Stomach (tissue), 4 donors: ENCODE data around the gene ZP4.

Experiments used
- EP300 ChIP-seq: sonication (generic); formaldehyde crosslinking; IDR thresholded peaks from one replicate; pipeline ENCODE4 v1.6.1; 2017; ENCODE audit warnings: antibody characterized with exemption
- POLR2A ChIP-seq, 4 donors: fragments of 450-650 bp; IDR thresholded peaks; one replicate each; pipeline ENCODE4 v1.6.1; 2016; ENCODE audit warnings: antibody characterized with exemption in 4 of 4, control low read depth in 2 of 4, mild to moderate bottlenecking in 1 of 4, moderate library complexity in 1 of 4
- POLR2AphosphoS5 ChIP-seq, 3 donors: sonication (generic); formaldehyde crosslinking; IDR thresholded peaks; one replicate each; pipeline ENCODE4 v1.6.1; 2016; ENCODE audit warnings: antibody characterized with exemption in 3 of 3
- TF ChIP-seq, protein P1 (sequence below), 7 experiments: fragments of 450-650 bp in 4 of 7; fragments of 200-600 bp in 3 of 7; sonication (generic) in 3 of 7; IDR thresholded peaks; one replicate each; pipeline ENCODE4 v1.5.1; 2016 to 2019; ENCODE audit warnings: antibody characterized with exemption in 7 of 7, control low read depth in 2 of 7, mild to moderate bottlenecking in 1 of 7

DNA sequence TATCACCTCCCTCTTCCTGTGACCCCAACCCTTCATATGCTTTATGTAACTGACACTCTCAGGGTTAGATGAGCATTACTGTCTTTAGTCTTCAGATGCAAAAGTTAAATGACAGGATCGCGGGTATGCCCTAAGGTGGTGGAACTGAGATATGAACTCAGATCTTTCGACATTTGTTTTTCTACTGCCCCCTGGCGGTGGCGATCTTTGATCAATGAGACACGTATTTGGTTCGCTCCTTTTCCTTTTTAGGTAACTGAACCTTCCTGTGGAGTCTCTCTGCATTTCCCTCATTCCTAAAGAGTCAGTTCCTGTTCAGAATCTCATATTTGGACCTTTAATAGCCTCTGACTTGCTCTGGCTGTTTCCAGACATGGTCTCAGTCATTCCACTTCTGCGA is 47.8 kb upstream of the ZP4 start:
- TF ChIP-seq POLR2A (IDR thresholded peaks at IDR 0.05): no peak
- TF ChIP-seq EP300: no peak
- TF ChIP-seq, protein P1, sequence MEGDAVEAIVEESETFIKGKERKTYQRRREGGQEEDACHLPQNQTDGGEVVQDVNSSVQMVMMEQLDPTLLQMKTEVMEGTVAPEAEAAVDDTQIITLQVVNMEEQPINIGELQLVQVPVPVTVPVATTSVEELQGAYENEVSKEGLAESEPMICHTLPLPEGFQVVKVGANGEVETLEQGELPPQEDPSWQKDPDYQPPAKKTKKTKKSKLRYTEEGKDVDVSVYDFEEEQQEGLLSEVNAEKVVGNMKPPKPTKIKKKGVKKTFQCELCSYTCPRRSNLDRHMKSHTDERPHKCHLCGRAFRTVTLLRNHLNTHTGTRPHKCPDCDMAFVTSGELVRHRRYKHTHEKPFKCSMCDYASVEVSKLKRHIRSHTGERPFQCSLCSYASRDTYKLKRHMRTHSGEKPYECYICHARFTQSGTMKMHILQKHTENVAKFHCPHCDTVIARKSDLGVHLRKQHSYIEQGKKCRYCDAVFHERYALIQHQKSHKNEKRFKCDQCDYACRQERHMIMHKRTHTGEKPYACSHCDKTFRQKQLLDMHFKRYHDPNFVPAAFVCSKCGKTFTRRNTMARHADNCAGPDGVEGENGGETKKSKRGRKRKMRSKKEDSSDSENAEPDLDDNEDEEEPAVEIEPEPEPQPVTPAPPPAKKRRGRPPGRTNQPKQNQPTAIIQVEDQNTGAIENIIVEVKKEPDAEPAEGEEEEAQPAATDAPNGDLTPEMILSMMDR (IDR thresholded peaks at IDR 0.05): no peak
- TF ChIP-seq POLR2AphosphoS5 (IDR thresholded peaks at IDR 0.05): no peak
